NCI-H524 (cell line): Measurements from ENCODE around the gene PARP9.

Source experiments
- DNase-seq, 2 experiments: peaks; one replicate each; lab custom pipeline; 2025; lab: John Stamatoyannopoulos, UW

Gene PARP9

DNA sequence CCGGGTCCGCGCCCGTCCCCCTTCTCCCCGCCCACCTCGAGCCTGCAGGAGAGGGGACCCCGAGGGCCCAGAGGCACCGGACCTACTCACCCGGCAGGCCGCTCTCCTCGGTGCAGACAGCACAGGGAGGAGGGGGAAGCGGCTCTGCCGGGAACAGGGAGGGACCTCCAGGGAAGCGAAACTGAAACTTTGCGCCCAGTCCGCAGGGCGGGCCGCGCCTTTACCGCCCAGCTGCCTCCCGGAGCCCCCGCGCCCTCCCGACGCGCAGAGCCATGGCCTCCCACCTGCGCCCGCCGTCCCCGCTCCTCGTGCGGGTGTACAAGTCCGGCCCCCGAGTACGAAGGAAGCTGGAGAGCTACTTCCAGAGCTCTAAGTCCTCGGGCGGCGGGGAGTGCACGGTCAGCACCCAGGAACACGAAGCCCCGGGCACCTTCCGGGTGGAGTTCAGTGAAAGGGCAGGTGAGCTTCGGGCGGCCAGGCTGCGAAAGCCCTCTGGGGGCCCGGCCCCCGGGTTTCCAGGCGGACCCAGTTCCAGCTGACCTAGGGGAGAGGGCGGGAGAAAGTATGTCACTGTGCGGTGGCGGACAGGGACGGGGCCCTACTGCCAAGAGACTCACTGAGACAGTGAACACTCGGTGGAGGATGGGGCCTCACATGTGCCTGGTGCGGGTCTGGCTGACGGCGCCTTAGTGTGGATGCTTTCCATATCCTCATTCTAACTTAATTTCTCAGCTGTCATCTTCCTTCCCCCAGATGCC is at the start of gene PARP9, which contains the start of gene DTX3L:
PARP9 (minus strand) TSS at position 146 of the 758 bp plus-strand sequence. CDS start 4,680 bp downstream, outside the sequence.
DTX3L (plus strand) TSS at position 184 of the 758 bp plus-strand sequence; CDS start at position 273, 89 bp downstream.
- DNase-seq = peak; percentile 53 to 67

DNA sequence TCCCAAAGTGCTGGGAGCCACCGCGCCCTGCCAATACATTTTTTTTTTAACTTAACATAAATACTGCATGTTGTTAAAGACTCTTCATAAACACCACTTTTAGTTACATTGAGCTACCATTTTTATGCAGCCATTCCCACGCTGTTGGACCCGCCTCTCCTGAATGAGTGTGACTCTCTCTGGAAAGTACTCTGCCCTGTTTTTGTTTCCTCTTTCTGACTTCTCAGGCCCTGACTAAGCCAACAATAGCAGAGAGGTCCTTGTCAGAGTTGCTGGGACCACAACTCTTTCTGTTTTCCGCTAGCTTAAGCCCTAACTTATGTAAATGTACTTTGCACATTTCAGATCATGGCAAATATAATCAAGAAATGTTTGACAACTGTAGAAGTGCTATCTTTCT is 48.6 kb upstream of the PARP9 start:
- DNase-seq = no peak

DNA sequence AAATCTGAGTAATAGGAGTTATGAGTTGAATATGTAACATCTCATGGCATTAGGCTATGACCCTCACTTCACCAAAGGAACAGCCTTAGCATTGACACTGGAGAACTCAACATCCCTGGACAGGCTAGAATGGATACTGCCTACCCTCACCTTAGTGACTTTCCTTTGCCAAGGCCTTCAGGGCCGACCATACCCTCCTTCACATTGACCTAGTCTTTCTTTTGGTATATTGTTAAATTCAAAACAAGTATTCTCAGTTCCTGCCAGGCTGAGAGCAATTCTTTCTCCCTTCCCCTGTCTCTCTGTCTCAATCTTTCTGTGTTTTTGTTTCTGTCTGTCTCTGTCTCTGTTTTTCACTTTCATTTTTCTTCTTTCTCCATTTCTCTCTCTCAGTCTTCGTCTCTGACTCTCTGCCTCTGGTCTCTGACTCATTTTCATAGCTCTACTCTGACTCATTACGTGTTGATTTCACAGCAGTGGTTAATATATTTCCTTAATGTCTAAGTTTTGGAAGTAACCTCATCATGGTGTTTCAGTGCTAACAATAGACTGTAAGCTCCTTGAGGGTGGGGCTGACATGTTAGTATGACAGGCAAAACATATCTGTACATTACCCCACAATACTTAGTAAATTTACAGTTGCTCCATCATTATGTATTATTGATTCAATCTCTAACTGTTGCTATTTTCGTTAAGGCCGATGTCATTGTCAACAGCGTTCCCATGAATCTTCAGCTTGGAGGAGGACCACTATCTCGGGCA is 45.9 kb upstream of the PARP9 start:
- no peak for DNase-seq

DNA sequence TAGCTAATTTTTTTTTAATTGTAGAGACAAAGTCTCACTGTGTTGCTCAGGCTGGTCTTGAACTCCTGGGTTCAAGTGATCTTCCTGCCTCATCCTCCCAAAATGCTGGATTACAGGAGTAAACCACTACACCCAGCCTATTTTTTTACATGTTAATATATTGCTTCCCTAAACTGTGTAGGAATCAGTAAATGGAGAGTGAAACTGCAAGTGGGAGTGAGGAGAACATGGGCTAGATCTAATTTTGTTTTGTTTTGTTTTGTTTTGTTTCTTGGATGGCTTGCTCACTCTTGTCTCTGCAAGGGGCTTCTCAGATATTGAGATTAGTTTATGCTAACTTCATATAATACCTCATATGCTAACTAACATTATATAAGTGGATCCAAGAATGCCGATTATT is 44.8 kb upstream of the PARP9 start:
- DNase-seq = no peak

DNA sequence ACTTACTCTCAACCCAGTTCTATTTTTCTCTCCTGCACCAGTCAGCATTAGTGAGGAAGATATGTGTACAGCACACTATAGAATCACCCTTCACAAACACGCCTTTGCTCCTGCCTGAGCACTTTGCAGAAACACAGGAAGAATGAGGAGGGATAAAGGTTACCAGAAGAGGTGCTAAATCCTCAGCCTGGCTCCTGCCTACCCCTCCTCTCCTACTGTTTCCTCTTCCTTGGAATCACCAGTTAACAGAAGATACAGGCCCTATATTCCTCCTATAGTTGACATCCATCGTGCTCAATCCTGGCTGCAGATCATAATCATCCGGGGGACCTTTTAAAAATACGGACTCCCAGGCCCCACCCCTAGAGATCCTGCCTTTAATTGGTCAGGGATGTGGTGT is 42.2 kb upstream of the PARP9 start:
- DNase-seq = no peak

DNA sequence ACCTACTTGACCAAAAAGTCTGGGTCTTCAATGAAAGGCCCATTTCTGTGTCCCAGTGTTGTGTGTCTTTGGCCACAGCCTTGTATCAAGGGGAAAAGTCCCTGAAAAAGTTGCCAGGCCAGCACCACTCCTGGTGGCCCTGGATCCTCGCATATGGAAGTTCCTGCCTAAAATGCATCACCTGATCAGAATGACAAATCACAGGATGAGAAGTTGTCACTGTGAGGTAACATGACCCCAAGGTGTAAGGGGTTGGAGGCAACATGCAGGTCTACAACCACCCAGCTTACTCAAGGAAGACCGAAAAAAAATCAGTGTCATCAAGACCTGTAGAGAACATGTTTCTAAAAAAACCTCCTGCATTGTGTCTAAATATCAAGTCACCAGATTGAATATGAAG is 39.0 kb upstream of the PARP9 start:
- no peak for DNase-seq

DNA sequence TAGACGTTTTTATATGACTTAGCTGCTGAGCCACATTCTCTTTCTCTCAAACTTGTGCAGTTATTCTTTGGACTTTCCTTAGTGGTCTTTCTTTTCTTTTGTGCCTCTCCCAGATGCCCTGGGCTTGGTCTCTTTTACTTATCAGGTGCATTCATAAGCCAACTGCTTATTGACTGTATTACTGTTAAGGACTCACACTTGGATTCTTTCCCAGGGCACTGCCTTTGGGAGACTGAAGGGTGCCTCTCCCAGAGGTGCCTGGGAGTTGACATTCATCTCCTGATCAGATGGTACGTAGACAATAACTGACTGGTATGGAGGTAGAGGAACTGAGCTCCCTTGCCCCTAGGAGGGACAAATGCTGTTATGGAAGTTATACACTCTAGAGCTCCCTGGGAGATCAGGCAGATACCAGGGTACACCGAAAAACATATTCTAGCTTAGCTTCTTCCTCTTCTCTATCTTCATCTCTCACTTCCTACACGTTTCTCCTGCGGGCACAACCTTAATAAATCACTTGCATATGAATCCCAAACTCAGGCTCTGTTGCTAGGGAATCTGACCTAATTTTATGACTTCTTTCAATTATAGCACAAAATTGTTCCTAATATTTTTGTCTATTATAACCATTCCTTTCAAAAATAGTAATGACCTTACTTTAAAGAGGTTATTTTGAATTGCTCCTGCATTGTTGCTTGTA is 38.1 kb upstream of the PARP9 start:
- no peak for DNase-seq

DNA sequence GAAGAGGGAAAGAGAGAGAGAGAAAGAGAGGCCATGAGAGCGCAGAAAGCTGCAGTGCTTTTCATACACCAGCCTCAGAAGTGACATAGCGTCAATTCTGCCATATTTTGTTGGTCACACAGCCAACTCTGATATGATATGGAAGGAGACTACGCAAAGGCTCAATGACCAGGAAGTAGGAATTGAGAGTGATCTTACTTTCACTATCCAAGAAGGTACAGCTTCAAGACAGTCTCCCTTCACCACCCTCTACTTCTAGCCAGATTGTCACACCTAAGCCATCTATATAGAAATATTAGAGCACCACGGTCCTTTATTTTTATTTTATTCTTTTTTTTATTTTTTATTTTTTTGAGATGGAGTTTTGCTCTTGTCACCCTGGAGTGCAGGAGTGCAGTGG is 34.5 kb upstream of the PARP9 start:
- DNase-seq = no peak

DNA sequence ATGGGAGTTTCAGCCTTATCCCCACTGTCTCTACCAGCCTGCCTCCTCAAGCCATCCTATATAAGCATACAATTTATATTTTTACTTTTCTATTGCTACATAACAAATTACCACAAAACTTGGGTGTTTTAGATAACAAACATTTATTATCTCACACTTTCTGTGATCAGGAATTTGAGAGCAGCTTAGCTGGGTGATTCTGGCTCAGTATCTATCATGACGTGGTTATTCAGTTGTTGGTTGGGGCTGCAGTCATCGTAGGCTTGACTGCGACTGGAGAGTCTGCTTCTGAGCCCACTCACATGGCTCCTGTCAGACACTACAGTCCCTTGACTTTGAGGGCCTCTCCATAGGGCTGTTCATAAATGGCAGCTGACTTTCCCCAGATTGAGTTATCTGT is 34.1 kb upstream of the PARP9 start:
- DNase-seq = no peak

DNA sequence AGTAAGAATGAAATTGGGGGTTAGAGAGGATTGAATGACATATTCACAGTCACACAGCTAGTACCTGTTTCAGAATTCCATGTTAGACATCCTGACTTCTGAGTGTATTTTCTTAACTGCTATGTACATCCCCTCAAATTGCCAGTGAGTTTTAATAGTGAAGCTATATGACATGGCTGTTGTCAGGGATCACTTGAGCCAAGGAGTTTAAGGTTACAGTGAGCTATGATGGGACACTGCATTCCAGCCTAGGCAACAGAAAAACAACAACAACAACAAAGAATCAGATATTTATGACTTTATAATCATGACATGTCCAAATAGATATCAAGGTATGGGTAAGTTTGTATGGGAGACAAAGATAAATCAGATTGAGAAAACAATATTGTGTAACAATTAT is 29.9 kb upstream of the PARP9 start:
- DNase-seq = no peak

DNA sequence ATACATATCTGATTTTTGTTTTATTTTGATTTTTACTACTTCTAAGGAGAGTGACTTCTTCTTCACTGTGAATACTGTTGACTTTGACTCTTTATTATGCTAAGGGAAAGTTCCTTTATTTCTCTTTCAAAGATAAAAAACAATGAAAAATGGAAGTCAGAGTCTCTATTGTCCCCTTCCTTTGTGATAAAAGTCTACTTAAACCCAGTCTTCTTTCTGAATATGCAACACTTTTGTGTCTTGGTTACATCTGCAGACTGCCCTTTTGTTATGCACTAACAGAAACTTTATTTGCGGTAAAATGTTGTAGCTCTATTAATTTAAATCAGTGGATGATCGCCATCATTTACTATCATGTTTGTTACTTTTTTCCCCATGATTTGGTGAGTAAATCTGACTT is 26.5 kb upstream of the PARP9 start:
- DNase-seq = no peak

DNA sequence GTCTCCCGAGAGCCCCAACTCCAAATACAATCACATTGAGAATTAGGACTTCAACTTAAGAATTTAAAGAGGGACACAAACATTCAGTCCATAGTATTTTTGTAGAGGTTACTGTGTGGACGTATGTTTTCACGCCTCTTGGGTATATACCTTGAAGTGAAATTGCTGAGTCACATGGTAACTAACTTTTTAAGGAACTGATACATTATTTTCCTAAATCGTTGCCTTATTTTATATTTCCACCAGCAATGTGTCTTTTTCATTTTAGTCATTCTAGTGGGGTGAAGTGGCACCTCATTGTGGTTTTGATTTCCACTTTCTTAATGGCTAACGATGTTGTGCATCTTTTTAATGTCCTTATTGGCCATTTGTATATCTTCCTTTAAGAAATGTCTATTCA is 25.2 kb upstream of the PARP9 start:
- no peak for DNase-seq

DNA sequence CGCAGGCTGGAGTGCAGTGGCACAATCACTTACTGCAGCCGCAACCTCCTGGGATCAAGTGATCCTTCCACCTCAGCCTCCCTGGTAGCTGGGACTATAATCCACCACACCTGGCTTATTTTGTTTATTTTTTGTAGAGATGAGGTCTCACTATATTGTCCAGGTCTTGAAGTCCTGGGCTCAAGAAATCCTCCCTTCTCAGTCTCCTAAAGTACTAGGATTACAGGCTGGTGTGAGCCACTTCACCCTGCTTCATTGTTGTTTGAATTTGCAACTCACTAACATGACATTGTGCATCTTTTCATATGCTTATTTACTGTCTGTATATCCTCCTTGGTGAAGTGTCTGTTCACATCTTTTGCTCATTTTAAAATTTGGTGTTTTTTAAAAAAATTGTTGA is 23.5 kb upstream of the PARP9 start:
- DNase-seq = no peak

DNA sequence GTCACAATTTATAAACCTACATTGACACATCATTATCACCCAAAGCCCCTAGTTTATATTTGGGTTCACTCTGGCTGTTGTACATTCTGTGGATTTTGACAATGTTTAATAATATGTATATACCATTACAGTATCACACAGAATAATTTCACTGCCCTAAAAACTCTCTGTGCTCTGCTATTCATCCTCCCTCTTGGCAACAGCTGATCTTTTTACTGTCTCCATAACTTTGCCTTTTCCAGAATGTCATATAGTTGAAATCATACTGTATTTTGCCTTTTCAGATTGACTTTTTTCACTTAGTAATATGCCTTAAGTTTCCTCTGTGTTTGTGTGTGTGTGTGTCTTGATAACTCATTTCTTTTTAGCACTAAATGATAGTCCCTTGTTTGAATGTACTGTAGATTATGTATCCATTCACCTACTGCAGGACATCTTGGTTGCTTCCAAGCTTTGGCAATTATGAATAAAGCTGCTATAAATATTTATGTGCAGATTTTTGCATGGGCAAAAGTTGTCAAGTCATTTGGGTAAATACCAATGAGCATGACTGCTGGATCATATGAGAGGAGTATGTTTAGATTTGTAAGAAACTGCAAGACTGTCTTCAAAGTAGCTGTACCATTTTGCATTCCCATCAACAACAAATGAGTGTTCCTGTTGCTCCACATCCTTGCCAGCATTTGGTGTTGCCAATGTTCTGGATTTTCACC is 22.8 kb upstream of the PARP9 start:
- no peak for DNase-seq

DNA sequence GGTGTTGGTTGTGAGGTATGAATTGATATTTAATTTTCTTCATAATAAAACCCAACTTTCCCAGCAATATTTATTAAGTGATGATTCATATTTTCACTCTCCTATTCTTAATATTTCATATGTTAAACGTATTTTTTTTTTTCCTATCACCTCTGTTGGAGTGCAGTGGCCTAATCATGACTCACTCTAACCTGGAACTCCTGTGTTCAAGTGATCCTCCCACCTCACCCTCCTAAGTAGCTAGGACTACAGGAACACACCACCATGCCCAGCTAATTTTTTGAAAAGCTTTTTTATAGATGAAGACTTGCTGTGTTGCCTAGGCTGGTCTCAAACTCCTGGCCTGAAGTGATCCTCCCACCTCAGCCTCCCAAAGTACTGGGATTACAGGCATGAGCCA is 22.0 kb upstream of the PARP9 start:
- DNase-seq = no peak

DNA sequence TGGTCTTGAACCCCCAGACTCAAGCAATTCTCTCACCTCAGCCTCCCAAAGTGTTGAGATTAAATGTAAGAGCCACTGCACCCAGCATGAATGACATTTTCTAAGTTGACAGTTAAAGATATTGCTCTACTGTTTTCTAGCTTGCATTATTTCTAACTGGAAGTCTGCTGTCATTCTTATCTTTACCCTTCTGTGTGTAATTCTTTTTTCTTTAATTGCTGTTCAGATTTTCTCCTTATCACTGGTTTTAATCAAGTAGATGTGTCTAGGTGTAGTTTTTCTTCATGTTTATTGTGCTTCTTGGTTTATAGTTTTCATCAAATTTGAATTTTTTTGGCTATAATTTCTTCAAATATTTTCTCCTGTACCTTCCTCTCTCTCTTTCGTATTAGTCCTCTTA is 18.3 kb upstream of the PARP9 start:
- DNase-seq = no peak

DNA sequence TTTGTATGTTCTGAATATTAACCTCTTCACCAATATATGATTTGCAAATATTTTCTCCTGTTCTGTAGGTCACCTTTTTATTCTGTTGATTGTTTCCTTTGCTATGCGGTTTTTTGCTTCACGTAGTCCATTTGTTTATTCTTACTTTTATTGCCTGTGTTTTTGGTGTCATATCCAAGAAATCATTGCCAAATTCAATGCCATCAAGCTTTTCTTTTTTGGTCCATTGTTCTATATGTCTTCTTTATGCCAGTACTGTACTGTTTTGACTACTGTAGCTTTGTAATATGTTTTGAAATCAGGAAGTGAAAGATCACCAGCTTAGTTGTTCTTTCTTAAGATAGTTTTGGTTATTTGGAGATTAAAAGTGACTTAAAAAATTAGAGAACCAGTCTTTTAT is 17.5 kb upstream of the PARP9 start:
- DNase-seq = no peak

DNA sequence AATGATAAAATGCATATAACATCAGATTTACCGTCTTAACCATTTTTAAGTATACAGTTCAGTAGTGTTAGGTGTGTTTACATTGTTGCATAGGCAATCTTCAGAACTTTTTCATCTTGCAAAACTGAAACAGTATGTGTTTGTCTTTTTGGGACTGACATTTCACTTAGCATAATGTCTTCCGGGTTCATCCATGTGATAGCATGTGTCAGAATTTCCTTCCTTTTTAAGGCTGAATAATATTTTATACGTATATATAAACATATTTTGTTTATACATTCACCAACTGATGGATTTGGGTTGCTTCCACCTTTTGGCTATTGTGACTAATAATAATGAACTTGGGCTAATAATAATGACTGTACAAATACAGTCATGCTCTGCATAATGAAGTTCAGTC is 16.4 kb upstream of the PARP9 start:
- no peak for DNase-seq

DNA sequence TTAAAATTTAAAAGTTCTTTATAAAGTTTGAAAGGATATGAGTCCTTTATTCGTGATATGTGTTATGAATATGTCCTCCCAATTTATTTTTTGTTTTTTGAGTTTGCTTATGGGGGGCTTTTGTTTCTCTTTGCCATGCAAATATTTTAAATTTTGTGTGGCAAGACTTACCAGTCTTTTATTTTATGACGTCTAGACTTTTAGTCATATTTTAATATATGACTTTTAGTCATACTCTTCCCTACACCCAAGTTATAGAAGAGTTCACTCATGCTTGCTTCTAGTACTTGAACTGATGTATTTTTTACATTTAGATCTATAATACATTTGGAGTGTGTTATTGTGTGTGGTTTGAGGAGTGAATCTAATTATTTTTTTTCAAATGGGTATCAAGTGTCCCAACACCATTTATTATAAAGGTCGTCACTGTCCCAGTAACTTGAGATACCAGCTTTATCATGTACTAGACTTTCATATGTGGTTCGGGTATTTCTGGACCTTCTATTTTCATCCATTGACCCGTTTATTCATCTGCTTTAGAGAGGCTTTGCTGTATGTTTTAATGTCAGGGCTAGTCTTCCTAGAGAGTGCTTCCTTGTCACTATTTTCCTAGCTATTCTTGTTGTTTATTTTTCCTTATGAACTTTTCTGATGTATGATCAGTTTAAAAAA is 14.1 kb upstream of the PARP9 start:
- no peak for DNase-seq

DNA sequence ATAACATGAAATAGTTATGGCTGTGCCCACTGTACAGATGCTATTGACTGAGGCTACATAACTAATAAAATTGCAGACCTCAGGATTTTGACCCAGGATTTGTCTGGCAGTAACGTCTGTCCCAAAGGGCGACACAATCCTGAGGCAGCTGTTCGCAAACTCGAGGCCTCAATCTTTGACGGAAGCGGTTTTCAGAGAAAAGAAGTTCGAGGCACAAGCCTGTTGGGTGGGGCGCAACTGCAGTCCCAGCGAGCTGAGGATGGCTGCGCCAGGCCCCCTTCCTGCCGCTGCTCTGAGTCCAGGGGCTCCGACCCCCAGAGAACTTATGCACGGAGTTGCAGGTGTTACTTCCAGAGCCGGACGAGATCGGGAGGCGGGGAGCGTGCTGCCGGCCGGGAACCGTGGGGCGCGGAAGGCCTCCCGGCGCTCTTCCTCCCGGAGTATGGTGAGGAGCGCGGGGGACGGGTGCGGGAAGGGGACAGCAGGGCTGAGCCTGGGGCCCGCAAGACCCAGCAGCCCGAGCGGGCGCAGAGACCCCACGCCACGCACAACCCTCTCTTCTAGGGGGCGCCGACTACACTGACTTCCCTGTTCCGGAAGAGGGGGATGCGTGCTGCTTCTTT is 13.4 kb upstream of the PARP9 start, which contains the start of gene PARP15:
PARP15 (plus strand) TSS at position 242 of the 623 bp plus-strand sequence; CDS start at position 260, 18 bp downstream.
- DNase-seq = no peak
